B cell (primary cell): ENCODE data around the gene CER1. TPM values are rescaled to one million over a fixed set of nuclear protein-coding genes. Genes with fewer than 3 reads are reported as not detected.

Experiments used
- ATAC-seq: fragments of 200-7000 bp; cut with Tn5 transposase; one replicate; pipeline ENCODE4 v1.10.0; 2021; ENCODE audit warnings: low read depth, mild to moderate bottlenecking, moderate number of reproducible peaks, moderate library complexity
- CTCF ChIA-PET: fragments of 350-600 bp; sonication (Branson Sonifier 250); formaldehyde crosslinking; loops from one replicate; lab custom pipeline; 2021; ENCODE audit warnings: antibody characterized with exemption, inconsistent platforms; lab: Charles Lee
- POLR2A ChIA-PET: fragments of 350-600 bp; sonication (Branson Sonifier 250); formaldehyde crosslinking; loops from one replicate; lab custom pipeline; 2021; ENCODE audit warnings: antibody characterized with exemption; lab: Charles Lee
- DNase-seq: peaks from one replicate; pipeline ENCODE4 v3.0.0; 2013
- H2AFZ ChIP-seq: 2 replicates; pipeline ENCODE4 v1.6.1; 2012; ENCODE audit warnings: mild to moderate bottlenecking, low read depth, low read length; ENCODE audit not compliant: insufficient read depth, poor library complexity, severe bottlenecking
- H3K27ac ChIP-seq, 2 donors: 1 replicate in 1 of 2; 2 replicates in 1 of 2; pipeline ENCODE4 v1.5.1; 2012 to 2013; ENCODE audit warnings: low read length in 2 of 2, mild to moderate bottlenecking in 2 of 2, moderate library complexity in 1 of 2
- H3K27me3 ChIP-seq, 4 experiments: fragments of 200-600 bp in 1 of 4; sonication (generic) in 1 of 4; replicated peaks in 1 of 4; 1 replicate in 2 of 4; 2 replicates in 2 of 4; pipeline versions ENCODE4 v1.6.1 to v1.7.0; 2013 to 2016; ENCODE audit warnings: low read length in 3 of 4, mild to moderate bottlenecking in 2 of 4, mixed read lengths in 1 of 4, moderate library complexity in 1 of 4; ENCODE audit not compliant: insufficient read depth in 4 of 4, control insufficient read depth in 3 of 4; ENCODE audit errors: control extremely low read depth in 1 of 4
- H3K36me3 ChIP-seq, 2 experiments: replicated peaks in 1 of 2; 1 replicate in 1 of 2; 2 replicates in 1 of 2; pipeline versions ENCODE4 v1.6.1 to v1.7.1; 2013; ENCODE audit warnings: low read length in 1 of 2; ENCODE audit not compliant: insufficient read depth in 2 of 2, control insufficient read depth in 1 of 2; ENCODE audit errors: control extremely low read depth in 1 of 2, extremely low read depth in 1 of 2
- H3K4me1 ChIP-seq, 2 donors: fragments of 200-600 bp in 1 of 2; sonication (generic) in 1 of 2; 1 replicate in 1 of 2; 2 replicates in 1 of 2; pipeline versions ENCODE4 v1.5.1 to v1.6.1; 2013 to 2017; ENCODE audit warnings: low read length in 2 of 2; ENCODE audit not compliant: control insufficient read depth in 2 of 2, insufficient read depth in 2 of 2
- H3K4me2 ChIP-seq: replicated peaks from 2 replicates; pipeline ENCODE3; 2012; ENCODE audit warnings: mild to moderate bottlenecking, low read depth, low read length; ENCODE audit not compliant: poor library complexity, severe bottlenecking
- H3K4me3 ChIP-seq, 5 experiments: fragments of 200-600 bp in 1 of 5; sonication (generic) in 1 of 5; 1 replicate in 3 of 5; 2 replicates in 2 of 5; pipeline versions ENCODE4 v1.5.1 to v1.7.0; 2011 to 2016; ENCODE audit warnings: low read length in 4 of 5, mild to moderate bottlenecking in 4 of 5, low read depth in 2 of 5, control low read depth in 1 of 5, moderate library complexity in 1 of 5; ENCODE audit not compliant: insufficient read depth in 1 of 5; ENCODE audit errors: control extremely low read depth in 1 of 5, extremely low read depth in 1 of 5
- H3K79me2 ChIP-seq: fragments of 200-600 bp; sonication (generic); one replicate; pipeline ENCODE4 v1.6.0; 2016; ENCODE audit warnings: low read length; ENCODE audit not compliant: control insufficient read depth, insufficient read depth
- H3K9ac ChIP-seq: fragments of 200-600 bp; sonication (generic); 2 replicates; pipeline ENCODE4 v1.6.1; 2017; ENCODE audit warnings: mild to moderate bottlenecking, low read length, moderate library complexity
- H3K9me3 ChIP-seq, 3 donors: one replicate each; pipeline versions ENCODE4 v1.6.1 to v1.7.1; 2013; ENCODE audit warnings: low read length in 2 of 3; ENCODE audit not compliant: control insufficient read depth in 2 of 3, insufficient read depth in 1 of 3; ENCODE audit errors: control extremely low read depth in 1 of 3
- H4K20me1 ChIP-seq: 2 replicates; pipeline ENCODE4 v1.6.0; 2012; ENCODE audit warnings: mild to moderate bottlenecking, low read length; ENCODE audit not compliant: insufficient read depth, control insufficient read depth, poor library complexity, severe bottlenecking
- H3K27ac Mint-ChIP-seq: one replicate; pipeline ENCODE4 v1.8.0; 2021; ENCODE audit warnings: mixed read lengths
- H3K27me3 Mint-ChIP-seq: one replicate; pipeline ENCODE4 v1.8.0; 2021; ENCODE audit warnings: mixed read lengths
- H3K4me1 Mint-ChIP-seq: one replicate; pipeline ENCODE4 v1.8.0; 2021; ENCODE audit warnings: mixed read lengths
- H3K4me3 Mint-ChIP-seq: one replicate; pipeline ENCODE4 v1.8.0; 2021; ENCODE audit warnings: mixed read lengths
- H3K9me3 Mint-ChIP-seq: one replicate; pipeline ENCODE4 v1.8.0; 2022; ENCODE audit warnings: mixed read lengths; ENCODE audit not compliant: insufficient read depth
- EZH2 ChIP-seq: IDR thresholded peaks from 2 replicates; pipeline ENCODE4 v1.6.1; 2012; ENCODE audit warnings: borderline replicate concordance, low read depth, mild to moderate bottlenecking, moderate library complexity, low read length; ENCODE audit not compliant: insufficient read depth, poor library complexity, severe bottlenecking
- WGBS: methylation state at CpG from one replicate; pipeline ENCODE4 v1.1.5; 2013; ENCODE audit warnings: missing lambda C conversion rate; ENCODE audit not compliant: insufficient coverage; 5-methylcytosine and 5-hydroxymethylcytosine counted together
- intact Hi-C: fragments of 100-400 bp; cut with micrococcal nuclease; formaldehyde crosslinking; loops from one replicate; pipeline ENCODE4 v1.10.0; 2022
- polyA plus RNA-seq: library from polyadenylated mRNA; depleted of rRNA; stranded (reverse); fragments of >200 nt; gene quantifications from 2 replicates; pipeline ENCODE4 v1.2.3, GENCODE V29; 2012
- total RNA-seq, 2 donors: library from RNA; stranded (reverse); fragments of 120-200 nt in 1 of 2; gene quantifications; 1 replicate in 1 of 2; 2 replicates in 1 of 2; pipeline versions ENCODE4 v1.2.3 to v1.2.4, GENCODE V29; 2013 to 2022
- TF ChIP-seq, protein P1 (sequence below): fragments of 200-600 bp; IDR thresholded peaks from one replicate; pipeline ENCODE4 v1.8.0; 2022; ENCODE audit warnings: antibody characterized with exemption, mild to moderate bottlenecking

Gene CER1
- total and polyA plus RNA-seq, 2 donors (not counting 1 experiment from before 2014, with no cell fraction given), result not detected

DNA sequence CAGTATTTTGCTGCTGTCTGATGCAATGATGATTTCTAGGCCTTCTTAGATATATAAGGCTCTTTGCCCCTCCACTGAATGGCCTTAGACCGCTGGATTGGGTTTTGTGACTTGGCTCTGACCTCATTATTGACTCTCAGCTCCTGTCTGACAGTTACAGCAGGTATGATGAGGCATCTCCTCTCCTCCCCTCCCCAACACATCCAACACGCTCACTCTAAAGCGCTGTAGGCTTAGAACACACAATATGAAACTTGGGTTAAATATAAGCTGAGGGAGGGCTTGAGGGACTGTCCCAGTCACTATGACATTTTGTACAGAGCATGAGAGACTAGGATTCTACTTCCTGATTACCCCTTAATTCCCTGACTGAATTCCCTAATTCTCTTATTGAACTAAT lies 18.8 kb upstream of the CER1 start:
- WGBS, result no CpG with 5 or more reads among the region's 3 CpGs
- POLR2A ChIA-PET, result no interaction called here
- H2AFZ ChIP-seq, result no peak overlapping the region

DNA sequence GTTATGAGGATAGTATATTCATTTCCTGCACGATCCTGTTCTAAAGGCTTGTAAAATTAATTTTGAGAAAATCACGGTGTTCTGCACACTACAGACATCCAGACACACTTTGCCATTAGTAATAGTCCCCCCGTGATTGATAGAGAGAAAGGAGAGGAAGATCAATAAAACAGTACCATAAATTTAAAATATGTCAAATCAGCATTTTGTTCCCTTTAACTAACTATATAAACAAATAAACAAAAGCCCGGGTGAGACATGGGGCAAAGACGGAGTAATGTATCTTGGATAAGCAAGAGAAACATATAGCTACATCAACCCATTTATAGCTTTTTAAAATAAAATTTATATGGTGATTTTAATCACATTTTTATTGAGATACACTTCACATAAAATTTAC lies 10.6 kb upstream of the CER1 start:
- ChIA-PET CTCF (interaction anchor here (0.5 kb wide), 1 partner anchor 9 kb away, joined by 3 read pairs; no protein-coding TSS in a partner anchor), POLR2A (no interaction called here)
- Histone ChIP-seq H3K9ac (no peak overlapping the region), H3K79me2 (no peaks in the 10 kb centered on the region), H2AFZ (no peak overlapping the region), H4K20me1 (no peaks in the 10 kb centered on the region), H3K27ac (no peak overlapping the region), H3K9me3 (no peaks in the 10 kb centered on the region), H3K4me2 (no peak overlapping the region), H3K4me1 (no peaks in the 10 kb centered on the region), H3K36me3 (no peaks in the 10 kb centered on the region), H3K4me3 (no peak overlapping the region), H3K27me3 (peaks cover 0 to 13% (median 2%) of the 10 kb centered on the region in 4 experiments)
- intact Hi-C loops, result no loop called here
- Mint-ChIP-seq H3K4me3 (no peak overlapping the region), H3K27ac (no peak overlapping the region), H3K27me3 (peaks cover 20% of the 10 kb centered on the region), H3K9me3 (no peaks in the 10 kb centered on the region), H3K4me1 (no peaks in the 10 kb centered on the region)
- no CpG with 5 or more reads among the region's 5 CpGs for WGBS
- ATAC-seq, result no peak
- TF ChIP-seq, protein P1, sequence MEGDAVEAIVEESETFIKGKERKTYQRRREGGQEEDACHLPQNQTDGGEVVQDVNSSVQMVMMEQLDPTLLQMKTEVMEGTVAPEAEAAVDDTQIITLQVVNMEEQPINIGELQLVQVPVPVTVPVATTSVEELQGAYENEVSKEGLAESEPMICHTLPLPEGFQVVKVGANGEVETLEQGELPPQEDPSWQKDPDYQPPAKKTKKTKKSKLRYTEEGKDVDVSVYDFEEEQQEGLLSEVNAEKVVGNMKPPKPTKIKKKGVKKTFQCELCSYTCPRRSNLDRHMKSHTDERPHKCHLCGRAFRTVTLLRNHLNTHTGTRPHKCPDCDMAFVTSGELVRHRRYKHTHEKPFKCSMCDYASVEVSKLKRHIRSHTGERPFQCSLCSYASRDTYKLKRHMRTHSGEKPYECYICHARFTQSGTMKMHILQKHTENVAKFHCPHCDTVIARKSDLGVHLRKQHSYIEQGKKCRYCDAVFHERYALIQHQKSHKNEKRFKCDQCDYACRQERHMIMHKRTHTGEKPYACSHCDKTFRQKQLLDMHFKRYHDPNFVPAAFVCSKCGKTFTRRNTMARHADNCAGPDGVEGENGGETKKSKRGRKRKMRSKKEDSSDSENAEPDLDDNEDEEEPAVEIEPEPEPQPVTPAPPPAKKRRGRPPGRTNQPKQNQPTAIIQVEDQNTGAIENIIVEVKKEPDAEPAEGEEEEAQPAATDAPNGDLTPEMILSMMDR, result no peak
- TF ChIP-seq EZH2, result no peak
- no peak for DNase-seq

More for the DNA sequence above, 18.8 kb upstream of the CER1 start:
- Mint-ChIP-seq H3K4me3 (no peak overlapping the region), H3K27me3 (peaks cover 21% of the 10 kb centered on the region), H3K4me1 (no peaks in the 10 kb centered on the region), H3K27ac (no peak overlapping the region), H3K9me3 (peaks cover 2% of the 10 kb centered on the region)
- CTCF ChIA-PET, result interaction anchor here (0.8 kb wide), 1 partner anchor 25 kb away, joined by 3 read pairs; no protein-coding TSS in a partner anchor
- TF ChIP-seq, protein P1, result no peak
- TF ChIP-seq EZH2, result no peak
- no peak overlapping the region for H3K4me2 ChIP-seq
- no peaks in the 10 kb centered on the region for H3K4me1 ChIP-seq
- no peaks in the 10 kb centered on the region for H3K9me3 ChIP-seq
- H3K79me2 ChIP-seq, result no peaks in the 10 kb centered on the region
- no peak overlapping the region for H3K9ac ChIP-seq
- intact Hi-C loops, result no loop called here
- ATAC-seq, result no peak
- peaks cover 0 to 10% (median 0%) of the 10 kb centered on the region in 4 experiments for H3K27me3 ChIP-seq
- no peaks in the 10 kb centered on the region for H4K20me1 ChIP-seq
- no peak for DNase-seq
- H3K4me3 ChIP-seq, result no peak overlapping the region
- no peaks in the 10 kb centered on the region for H3K36me3 ChIP-seq
- no peak overlapping the region for H3K27ac ChIP-seq
